Ishikawa (cell line): ENCODE data around the gene CEP41.

Experiments used
- CEBPB ChIP-seq: IDR thresholded peaks from 2 replicates; pipeline ENCODE4 v1.6.1; 2012
- EP300 ChIP-seq: IDR thresholded peaks from 2 replicates; pipeline ENCODE4 v1.6.1; 2012; ENCODE audit warnings: borderline replicate concordance
- FOXM1 ChIP-seq: IDR thresholded peaks from 2 replicates; pipeline ENCODE4 v1.6.1; 2012; ENCODE audit warnings: low read depth, borderline replicate concordance
- NFIC ChIP-seq: IDR thresholded peaks from 2 replicates; pipeline ENCODE4 v1.6.1; 2012
- RAD21 ChIP-seq: IDR thresholded peaks from 2 replicates; pipeline ENCODE4 v1.6.1; 2012; ENCODE audit warnings: low read depth
- TEAD4 ChIP-seq: IDR thresholded peaks from 2 replicates; pipeline ENCODE4 v1.6.1; 2012
- YY1 ChIP-seq: IDR thresholded peaks from 2 replicates; pipeline ENCODE4 v1.6.1; 2012; ENCODE audit warnings: low read depth
- ZBTB7A ChIP-seq: IDR thresholded peaks from 2 replicates; pipeline ENCODE4 v1.6.1; 2012; ENCODE audit warnings: low read depth

- TF ChIP-seq EP300 (no peak), NFIC (no peak), RAD21 (no peak), TEAD4 (no peak), CEBPB (no peak), ZBTB7A (no peak), YY1 (no peak), FOXM1 (no peak)
Observed at GRCh38 chr7:130349911-130350782, 90.7 kb downstream of the CEP41 start.
